GM19452 (cell line): ENCODE results near the gene PJA1.

Experiments used
- ATAC-seq: cut with Tn5 transposase; IDR thresholded peaks from one replicate; pipeline ENCODE4 v1.9.1; 2021; ENCODE audit not compliant: unreplicated experiment

PJA1 gene

GRCh38 chrX:69143530-69143929 is 21.7 kb downstream of the PJA1 start:
- ATAC-seq, result no peak

- ATAC-seq, result no peak
These were observed 22.3 kb downstream of the PJA1 start for GRCh38 chrX:69142788-69143469.

- no peak for ATAC-seq
These were observed 24.4 kb downstream of the PJA1 start for GRCh38 chrX:69140837-69141236.

GRCh38 chrX:69139516-69139915 is 25.7 kb downstream of the PJA1 start:
- no peak for ATAC-seq

- ATAC-seq, result no peak
These were observed 26.7 kb downstream of the PJA1 start for GRCh38 chrX:69138512-69138911.

GRCh38 chrX:69138118-69138390 is 27.2 kb downstream of the PJA1 start:
- ATAC-seq, result no peak

- no peak for ATAC-seq
These were observed 27.7 kb downstream of the PJA1 start for GRCh38 chrX:69137371-69138117.

DNA sequence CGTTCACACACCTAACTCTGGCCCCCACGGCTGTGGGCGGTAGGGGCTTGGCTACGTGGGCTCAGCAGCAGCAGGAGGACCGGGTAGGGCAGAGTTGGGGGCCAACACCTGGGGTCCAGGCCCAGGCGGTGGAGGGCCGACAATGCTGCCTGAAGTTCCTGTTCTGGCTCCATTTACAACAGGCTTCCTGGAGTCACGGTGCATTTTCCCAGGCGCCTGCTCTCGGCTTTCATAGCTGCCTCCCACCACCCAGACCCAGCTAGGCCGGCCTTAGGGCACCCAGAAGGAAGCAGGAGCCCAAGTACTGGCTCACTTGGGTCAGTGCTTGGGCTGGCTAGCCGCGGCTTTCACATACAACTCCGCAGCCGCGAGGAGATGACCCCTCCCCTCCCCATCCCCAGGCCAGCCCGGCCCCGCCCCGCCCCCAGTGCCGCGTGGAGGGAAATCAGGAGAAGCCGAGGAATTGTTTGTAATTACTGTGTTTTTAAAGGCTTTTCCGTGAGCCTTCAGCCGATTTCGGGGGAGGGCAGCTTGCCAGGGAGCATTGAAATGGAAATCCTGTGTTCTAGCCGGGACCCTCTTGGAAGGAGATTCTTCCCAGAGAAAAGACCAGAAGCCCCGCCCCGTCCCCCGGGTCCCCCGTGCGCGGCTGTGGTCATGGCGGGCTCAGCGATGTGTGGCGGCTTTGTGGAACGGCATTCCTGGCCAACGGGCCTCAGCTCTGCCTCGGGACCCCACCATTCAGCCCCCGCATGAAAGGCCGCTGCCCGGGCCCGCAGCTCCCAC is 28.5 kb downstream of the PJA1 start:
- ATAC-seq, result no peak

GRCh38 chrX:69133921-69134542 is 31.2 kb downstream of the PJA1 start:
- no peak for ATAC-seq

DNA sequence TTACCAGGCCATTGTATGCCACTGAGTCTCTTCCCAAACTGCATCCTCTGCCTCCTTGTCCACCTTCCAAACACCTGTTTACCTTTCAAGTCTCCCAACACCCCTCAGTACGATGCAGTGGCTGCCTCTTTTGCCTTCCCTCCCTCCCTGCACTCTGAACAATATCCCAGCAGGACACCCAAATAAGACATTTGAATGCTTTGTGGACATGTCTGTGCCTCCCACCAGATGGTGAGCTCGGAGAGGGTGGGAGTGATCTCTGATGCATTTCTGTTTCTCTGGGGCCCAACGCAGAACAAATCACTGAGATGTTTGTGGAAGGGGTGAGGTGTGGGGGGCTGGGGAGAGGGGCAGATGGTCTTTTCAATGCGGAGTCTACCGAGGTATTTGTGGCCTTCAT is 33.4 kb downstream of the PJA1 start:
- ATAC-seq, result no peak

- ATAC-seq, result no peak
These were observed 34.8 kb downstream of the PJA1 start for GRCh38 chrX:69130439-69130838.

GRCh38 chrX:69128588-69128987 is 36.7 kb downstream of the PJA1 start:
- no peak for ATAC-seq

GRCh38 chrX:69127466-69127865 is 37.8 kb downstream of the PJA1 start:
- ATAC-seq, result no peak

- ATAC-seq, result no peak
These were observed 38.6 kb downstream of the PJA1 start for GRCh38 chrX:69126642-69127041.

GRCh38 chrX:69125094-69125493 is 40.2 kb downstream of the PJA1 start:
- no peak for ATAC-seq

- no peak for ATAC-seq
These were observed 41.1 kb downstream of the PJA1 start for GRCh38 chrX:69124108-69124507.

GRCh38 chrX:69123481-69123880 is 41.8 kb downstream of the PJA1 start:
- no peak for ATAC-seq

GRCh38 chrX:69121321-69122000 is 43.8 kb downstream of the PJA1 start:
- no peak for ATAC-seq

DNA sequence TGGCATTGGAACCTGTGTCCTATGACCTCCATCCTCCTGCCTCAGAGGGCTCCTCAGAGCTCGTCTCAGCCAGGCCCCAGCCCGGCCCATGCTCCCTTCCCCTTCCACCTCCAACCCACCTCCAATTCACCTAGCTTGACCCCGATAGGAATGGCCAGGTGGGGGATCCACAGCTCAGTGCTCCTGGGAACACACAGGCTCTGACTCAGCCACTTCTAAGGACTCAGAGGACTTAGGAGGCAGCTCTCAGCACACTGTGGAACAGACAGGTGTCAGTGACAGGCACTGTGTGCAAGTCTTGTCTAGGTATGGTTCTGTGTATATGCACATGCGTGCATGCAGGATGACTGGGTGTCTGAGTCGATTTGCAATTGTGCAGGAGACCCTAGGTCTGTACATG is 44.8 kb downstream of the PJA1 start:
- ATAC-seq, result no peak

GRCh38 chrX:69119122-69119521 is 46.1 kb downstream of the PJA1 start:
- no peak for ATAC-seq

DNA sequence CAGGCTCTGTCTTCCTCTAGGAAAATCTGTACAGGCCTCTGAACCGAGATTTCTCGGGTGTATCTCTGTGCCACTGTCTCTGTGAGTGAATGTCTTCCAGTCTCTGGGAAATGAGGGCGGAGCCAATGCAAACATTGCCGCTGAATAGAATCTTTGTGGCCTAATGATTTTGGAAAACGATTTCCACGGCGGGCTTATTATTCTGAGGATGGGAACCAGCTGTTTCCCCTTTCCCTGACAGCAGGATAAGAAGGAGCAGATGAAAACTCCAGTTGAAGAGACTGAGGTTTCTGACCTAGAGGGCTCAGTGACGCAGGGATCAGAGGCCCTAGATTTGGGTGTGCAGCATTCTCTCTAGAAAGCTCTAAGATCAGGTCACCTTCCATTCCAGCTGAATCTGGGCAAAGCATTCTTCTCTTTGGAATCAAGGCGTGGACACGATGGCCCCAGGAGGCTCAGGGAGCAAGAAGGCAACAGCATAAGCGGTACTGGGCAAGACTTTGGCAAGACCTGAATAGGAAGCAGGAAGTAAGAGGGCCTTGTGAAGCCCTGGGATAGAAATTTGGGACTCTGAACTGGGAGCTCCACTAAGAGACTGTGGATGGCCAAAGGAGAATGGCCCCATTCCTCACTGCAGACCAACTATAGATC is 47.3 kb downstream of the PJA1 start:
- ATAC-seq, result no peak
